A549 (cell line): ENCODE measurements around the gene BICC1.

Experiments used
- CEBPB ChIP-seq, 2 experiments: fragments of >200 bp in 1 of 2; sonication (Bioruptor Twin) in 1 of 2; formaldehyde crosslinking in 1 of 2; IDR thresholded peaks; 2 replicates each; pipeline ENCODE4 v1.6.1; 2012 to 2016
- EP300 ChIP-seq, 2 experiments: fragments of >200 bp; sonication (Bioruptor Twin); formaldehyde crosslinking; IDR thresholded peaks; 2 replicates in 1 of 2; 3 replicates in 1 of 2; pipeline ENCODE4 v1.6.1; 2016 to 2017
- ESRRA ChIP-seq: fragments of 150-350 bp; IDR thresholded peaks from 2 replicates; pipeline ENCODE4 v1.6.1; 2014; ENCODE audit warnings: mild to moderate bottlenecking, low read length, borderline replicate concordance
- NR3C1 ChIP-seq: fragments of >200 bp; sonication (Bioruptor Twin); formaldehyde crosslinking; IDR thresholded peaks from 3 replicates; pipeline ENCODE4 v1.6.1; 2017
- POLR2A ChIP-seq: IDR thresholded peaks from 2 replicates; pipeline ENCODE4 v1.6.1; 2012; ENCODE audit warnings: mild to moderate bottlenecking, low read length
- RCOR1 ChIP-seq: fragments of 150-350 bp; IDR thresholded peaks from 2 replicates; pipeline ENCODE4 v1.6.1; 2014; ENCODE audit warnings: antibody characterized with exemption, low read length, low read depth
- ZFP36 ChIP-seq: fragments of 450-650 bp; IDR thresholded peaks from 2 replicates; pipeline ENCODE4 v1.6.1; 2014; ENCODE audit warnings: borderline replicate concordance; ENCODE audit not compliant: partially characterized antibody
- TF ChIP-seq, protein P1 (sequence below): fragments of >200 bp; sonication (Bioruptor Twin); formaldehyde crosslinking; IDR thresholded peaks from 3 replicates; pipeline ENCODE4 v1.5.1; 2016
- TF ChIP-seq, protein P2 (sequence below): IDR thresholded peaks from 2 replicates; pipeline ENCODE4 v1.6.1; 2012

DNA sequence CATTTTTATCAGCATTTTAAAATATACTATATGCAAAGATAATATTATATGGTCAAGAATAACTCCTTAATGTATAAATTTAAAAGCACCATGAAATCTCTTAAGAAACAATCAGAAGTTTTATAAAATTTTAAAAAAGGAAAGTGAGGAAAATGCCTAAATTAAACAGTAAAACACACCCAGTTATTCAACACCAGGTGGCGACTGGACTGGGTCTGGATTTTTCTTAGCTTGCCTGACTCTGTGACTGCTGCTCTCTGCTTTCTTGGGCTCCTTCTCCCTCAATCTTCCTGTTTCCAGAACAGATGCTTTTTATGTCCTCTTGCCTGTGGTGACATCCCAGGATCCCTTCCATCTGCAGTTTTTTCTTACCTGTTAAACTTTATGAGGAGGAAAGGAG lies 200.3 kb downstream of the BICC1 start:
- TF ChIP-seq ESRRA (no peak), RCOR1 (no peak), EP300 (IDR thresholded peaks at IDR 0.05) (no peak), POLR2A (no peak), NR3C1 (no peak), CEBPB (IDR thresholded peaks at IDR 0.05) (no peak), ZFP36 (no peak)
- TF ChIP-seq, protein P1, sequence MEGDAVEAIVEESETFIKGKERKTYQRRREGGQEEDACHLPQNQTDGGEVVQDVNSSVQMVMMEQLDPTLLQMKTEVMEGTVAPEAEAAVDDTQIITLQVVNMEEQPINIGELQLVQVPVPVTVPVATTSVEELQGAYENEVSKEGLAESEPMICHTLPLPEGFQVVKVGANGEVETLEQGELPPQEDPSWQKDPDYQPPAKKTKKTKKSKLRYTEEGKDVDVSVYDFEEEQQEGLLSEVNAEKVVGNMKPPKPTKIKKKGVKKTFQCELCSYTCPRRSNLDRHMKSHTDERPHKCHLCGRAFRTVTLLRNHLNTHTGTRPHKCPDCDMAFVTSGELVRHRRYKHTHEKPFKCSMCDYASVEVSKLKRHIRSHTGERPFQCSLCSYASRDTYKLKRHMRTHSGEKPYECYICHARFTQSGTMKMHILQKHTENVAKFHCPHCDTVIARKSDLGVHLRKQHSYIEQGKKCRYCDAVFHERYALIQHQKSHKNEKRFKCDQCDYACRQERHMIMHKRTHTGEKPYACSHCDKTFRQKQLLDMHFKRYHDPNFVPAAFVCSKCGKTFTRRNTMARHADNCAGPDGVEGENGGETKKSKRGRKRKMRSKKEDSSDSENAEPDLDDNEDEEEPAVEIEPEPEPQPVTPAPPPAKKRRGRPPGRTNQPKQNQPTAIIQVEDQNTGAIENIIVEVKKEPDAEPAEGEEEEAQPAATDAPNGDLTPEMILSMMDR, result peak; percentile 19; the same call in 1 of the 3 replicates
- TF ChIP-seq, protein P2, sequence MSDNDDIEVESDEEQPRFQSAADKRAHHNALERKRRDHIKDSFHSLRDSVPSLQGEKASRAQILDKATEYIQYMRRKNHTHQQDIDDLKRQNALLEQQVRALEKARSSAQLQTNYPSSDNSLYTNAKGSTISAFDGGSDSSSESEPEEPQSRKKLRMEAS, result no peak
